A549 (cell line): Measurements from ENCODE around the gene KLHL24.
"Not testable (repeated sequence)": the region's sequence is repeated elsewhere in the genome, so short reads cannot be mapped to it uniquely, and the experiment has no call there.

ENCODE experiments used
- BHLHE40 ChIP-seq: IDR thresholded peaks from 2 replicates; pipeline ENCODE4 v1.6.1; 2012; ENCODE audit warnings: low read depth, low read length, inconsistent platforms
- CTCF ChIP-seq: fragments of >200 bp; sonication (Bioruptor Twin); formaldehyde crosslinking; IDR thresholded peaks from 3 replicates; pipeline ENCODE4 v1.5.1; 2016
- POLR2AphosphoS2 ChIP-seq: conservative IDR thresholded peaks from 2 replicates; pipeline ENCODE4 v1.6.1; 2012; ENCODE audit warnings: low read length, improper control_type of control experiment, inconsistent platforms
- RFX5 ChIP-seq: fragments of 450-650 bp; IDR thresholded peaks from 2 replicates; pipeline ENCODE4 v1.7.1; 2014; ENCODE audit warnings: antibody characterized with exemption, mild to moderate bottlenecking, moderate library complexity
- ZFP36 ChIP-seq: fragments of 450-650 bp; IDR thresholded peaks from 2 replicates; pipeline ENCODE4 v1.6.1; 2014; ENCODE audit warnings: borderline replicate concordance; ENCODE audit not compliant: partially characterized antibody

GRCh38 chr3:183689621-183690020 is 54.2 kb downstream of the KLHL24 start:
- TF ChIP-seq CTCF, POLR2AphosphoS2, BHLHE40, RFX5, ZFP36: not testable (repeated sequence)
